GM19452 (cell line): Measurements from ENCODE around the gene FAM174B.

Experiments used
- ATAC-seq: cut with Tn5 transposase; IDR thresholded peaks from one replicate; pipeline ENCODE4 v1.9.1; 2021; ENCODE audit not compliant: unreplicated experiment

FAM174B gene

GRCh38 chr15:92574566-92574965, 81.0 kb downstream of the FAM174B start:
- ATAC-seq, result no peak

- ATAC-seq, result no peak
Measured at GRCh38 chr15:92574161-92574560, 81.4 kb downstream of the FAM174B start.

DNA sequence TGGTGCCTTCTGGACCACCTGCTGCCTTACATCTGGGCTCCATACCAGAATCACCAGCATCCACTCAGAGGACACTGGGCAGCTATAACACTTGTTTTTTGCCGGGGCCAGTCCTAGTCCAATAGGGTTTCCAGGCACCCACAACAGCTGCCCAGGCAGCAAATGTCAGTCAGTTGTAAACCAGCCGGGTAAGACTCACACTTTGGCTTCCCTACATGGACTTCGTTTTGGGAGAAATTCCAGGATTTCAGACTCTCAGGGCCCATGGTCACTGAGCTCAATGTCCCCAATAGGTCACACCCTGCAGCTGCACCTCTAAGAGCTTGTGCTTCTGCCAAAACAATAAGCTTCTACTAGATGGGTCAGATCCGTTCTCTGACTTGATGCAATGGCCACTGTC, 83.8 kb downstream of the FAM174B start:
- no peak for ATAC-seq

- ATAC-seq, result no peak
Measured at GRCh38 chr15:92570391-92570790, 85.2 kb downstream of the FAM174B start.

- ATAC-seq, result no peak
Measured at GRCh38 chr15:92569778-92570177, 85.8 kb downstream of the FAM174B start.
